HepG2 (cell line): Measurements from ENCODE around the gene CKS1B. TPM values are rescaled to one million over a fixed set of nuclear protein-coding genes. Genes with fewer than 3 reads are reported as not detected.

ENCODE experiments used
- ATF5 ChIP-seq: sonication (generic); formaldehyde crosslinking; IDR thresholded peaks from 2 replicates; pipeline ENCODE4 v1.4.0; 2020; ENCODE audit warnings: mild to moderate bottlenecking, low read depth, missing genetic modification reagents
- HMGXB4 ChIP-seq, 2 experiments: sonication (generic) in 1 of 2; formaldehyde crosslinking in 1 of 2; IDR thresholded peaks; 2 replicates each; pipeline versions ENCODE4 v1.4.0 to v1.6.1; 2018 to 2020; ENCODE audit warnings: missing genetic modification reagents in 2 of 2, borderline replicate concordance in 1 of 2, low read depth in 1 of 2, mild to moderate bottlenecking in 1 of 2, missing biosample characterization in 1 of 2
- MLXIP ChIP-seq: sonication (generic); formaldehyde crosslinking; IDR thresholded peaks from 2 replicates; pipeline ENCODE4 v1.9.0; 2021; ENCODE audit warnings: missing genetic modification reagents, borderline replicate concordance
- MTERF4 ChIP-seq: sonication (generic); formaldehyde crosslinking; IDR thresholded peaks from 2 replicates; pipeline ENCODE4 v1.8.0; 2023; ENCODE audit warnings: mild to moderate bottlenecking, missing genetic modification reagents
- NCOA5 ChIP-seq: sonication (generic); formaldehyde crosslinking; IDR thresholded peaks from 2 replicates; pipeline ENCODE4 v1.4.0; 2020; ENCODE audit warnings: missing genetic modification reagents
- PTBP1 ChIP-seq: fragments of 200-400 bp; formaldehyde crosslinking; IDR thresholded peaks from 2 replicates; pipeline ENCODE4 v1.6.1; 2018; ENCODE audit warnings: low read length, low read depth; ENCODE audit not compliant: poor library complexity, severe bottlenecking
- RNF219 ChIP-seq: sonication (generic); formaldehyde crosslinking; IDR thresholded peaks from 2 replicates; pipeline ENCODE4 v1.5.0; 2020; ENCODE audit warnings: mild to moderate bottlenecking, missing genetic modification reagents
- STAT5B ChIP-seq: sonication (generic); formaldehyde crosslinking; IDR thresholded peaks from 2 replicates; pipeline ENCODE4 v1.4.0; 2020; ENCODE audit warnings: missing genetic modification reagents
- WIZ ChIP-seq: sonication (generic); formaldehyde crosslinking; IDR thresholded peaks from 2 replicates; pipeline ENCODE4 v1.5.1; 2020; ENCODE audit warnings: mild to moderate bottlenecking, missing genetic modification reagents
- ZBTB25 ChIP-seq: IDR thresholded peaks from 2 replicates; pipeline ENCODE4 v1.6.1; 2018; ENCODE audit warnings: missing genetic modification reagents
- ZFYVE20 ChIP-seq: sonication (generic); formaldehyde crosslinking; IDR thresholded peaks from 2 replicates; pipeline ENCODE4 v1.8.0; 2023; ENCODE audit warnings: low read depth, mild to moderate bottlenecking, moderate library complexity, missing genetic modification reagents, borderline replicate concordance
- ZKSCAN5 ChIP-seq: sonication (generic); formaldehyde crosslinking; IDR thresholded peaks from 2 replicates; pipeline ENCODE4 v1.5.1; 2020; ENCODE audit warnings: mild to moderate bottlenecking, missing genetic modification reagents
- ZNF20 ChIP-seq: sonication (generic); formaldehyde crosslinking; IDR thresholded peaks from 2 replicates; pipeline ENCODE4 v1.4.0; 2020; ENCODE audit warnings: mild to moderate bottlenecking, moderate library complexity, missing genetic modification reagents
- ZNF503 ChIP-seq: sonication (generic); formaldehyde crosslinking; IDR thresholded peaks from 2 replicates; pipeline ENCODE4 v1.4.0; 2020; ENCODE audit warnings: missing genetic modification reagents
- ZNF841 ChIP-seq: sonication (generic); formaldehyde crosslinking; IDR thresholded peaks from 2 replicates; pipeline ENCODE4 v1.8.1; 2023; ENCODE audit warnings: missing genetic modification reagents, borderline replicate concordance
- ZNF850 ChIP-seq: sonication (generic); formaldehyde crosslinking; conservative IDR thresholded peaks from 2 replicates; pipeline ENCODE4 v1.9.0; 2021; ENCODE audit warnings: mild to moderate bottlenecking, missing genetic modification reagents
- polyA plus RNA-seq, 8 experiments: library from polyadenylated mRNA; depleted of rRNA in 3 of 8; stranded (reverse) in 7 of 8; unstranded in 1 of 8; fragments of >200 nt; fragmentation: Illumina TruSeq in 4 of 8; extraction: Trizol in 4 of 8; gene quantifications; 2 replicates each; pipeline versions ENCODE4 v1.2.1 to v1.2.3, GENCODE V29; 2011 to 2016; ENCODE audit warnings: low read depth in 4 of 8, missing spikeins in 1 of 8, mixed read lengths in 1 of 8; ENCODE audit not compliant: insufficient read depth in 1 of 8
- total RNA-seq, 5 experiments: library from RNA; depleted of rRNA; stranded (reverse); fragments of >200 nt; fragmentation: Illumina TruSeq; extraction: Trizol; gene quantifications; 2 replicates each; pipeline ENCODE4 v1.2.3, GENCODE V29; 2016; ENCODE audit warnings: low read depth in 1 of 5

CKS1B gene
- total and polyA plus RNA-seq, 2 of the 13 experiments (the other 11 are each of a cell fraction or from before 2014, with no cell fraction given): 217 to 222 TPM

GRCh38 chr1:154974102-154974807 lies at the start of gene CKS1B (continued):
- TF ChIP-seq HMGXB4 (CRISPR knock-in tag; IDR thresholded peaks at IDR 0.05; ENCODE audit: borderline replicate concordance in 1 of 2, low read depth in 1 of 2): peak; percentile 7 to 71; a peak in 3 of 4 replicates
- TF ChIP-seq MLXIP: no peak
- no peak for TF ChIP-seq ZNF850 (CRISPR knock-in tag)
- TF ChIP-seq ZNF503 (CRISPR knock-in tag): no peak
- no peak for TF ChIP-seq ZNF20 (CRISPR knock-in tag)
- TF ChIP-seq ZFYVE20: no peak
- no peak for TF ChIP-seq ATF5 (CRISPR knock-in tag)
- no peak for TF ChIP-seq STAT5B (CRISPR knock-in tag)
- 0 out of 2 replicates have a peak, but pooled peaks have one; percentile 26 for TF ChIP-seq ZNF841 (CRISPR knock-in tag)
- no peak for TF ChIP-seq NCOA5 (CRISPR knock-in tag)
- TF ChIP-seq MTERF4 (CRISPR knock-in tag): no peak
- no peak for TF ChIP-seq ZKSCAN5 (CRISPR knock-in tag)
- no peak for TF ChIP-seq RNF219
- no peak for TF ChIP-seq ZBTB25 (CRISPR knock-in tag)
- TF ChIP-seq PTBP1: peak; percentile 36
- no peak for TF ChIP-seq WIZ
